Right hindlimb (tissue), 1 donor: ENCODE measurements around the gene MAD1L1.
"Not testable (repeated sequence)": the region's sequence is repeated elsewhere in the genome, so short reads cannot be mapped to it uniquely, and the experiment has no call there.

ENCODE experiments used
- DNase-seq: peaks from one replicate; pipeline ENCODE4 v3.0.0-alpha.2; 2018

The MAD1L1 gene

DNA sequence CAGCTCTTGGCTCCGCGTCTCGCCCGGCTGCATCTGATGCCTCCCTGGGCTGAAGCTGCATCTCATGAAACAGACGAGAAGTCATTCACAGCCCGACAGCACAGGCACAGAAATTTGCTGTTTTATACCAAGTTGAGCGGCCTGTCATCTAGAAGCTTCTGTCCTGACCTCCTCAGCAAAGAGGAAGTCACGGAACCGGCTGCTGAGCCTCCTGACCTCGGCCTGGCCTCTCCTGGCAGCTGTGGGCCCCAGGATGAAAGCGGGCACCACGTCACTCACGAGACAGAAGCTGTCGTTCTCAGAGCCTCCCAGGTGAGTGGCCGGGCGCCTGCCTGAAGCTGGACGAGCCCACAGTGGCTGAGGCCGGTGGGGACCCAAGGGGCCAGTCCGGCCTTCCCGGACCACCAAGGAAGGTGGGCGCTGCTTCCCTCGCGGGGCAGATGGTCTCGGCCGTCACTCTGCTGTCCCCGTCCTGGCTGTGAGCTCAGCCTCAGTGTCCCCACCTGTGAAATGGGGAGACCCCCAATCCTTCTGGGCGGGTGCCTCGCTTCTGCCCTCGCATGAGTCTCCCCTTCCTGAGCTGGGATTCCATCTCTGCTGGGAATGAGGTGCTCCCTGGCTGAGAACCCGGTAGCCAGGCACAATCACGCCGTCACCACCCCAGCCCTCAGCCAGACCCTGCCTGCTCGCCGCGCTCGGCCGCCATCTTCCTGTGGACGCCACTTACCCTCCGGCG is 391.3 kb downstream of the MAD1L1 start:
- DNase-seq = peak; percentile 13

DNA sequence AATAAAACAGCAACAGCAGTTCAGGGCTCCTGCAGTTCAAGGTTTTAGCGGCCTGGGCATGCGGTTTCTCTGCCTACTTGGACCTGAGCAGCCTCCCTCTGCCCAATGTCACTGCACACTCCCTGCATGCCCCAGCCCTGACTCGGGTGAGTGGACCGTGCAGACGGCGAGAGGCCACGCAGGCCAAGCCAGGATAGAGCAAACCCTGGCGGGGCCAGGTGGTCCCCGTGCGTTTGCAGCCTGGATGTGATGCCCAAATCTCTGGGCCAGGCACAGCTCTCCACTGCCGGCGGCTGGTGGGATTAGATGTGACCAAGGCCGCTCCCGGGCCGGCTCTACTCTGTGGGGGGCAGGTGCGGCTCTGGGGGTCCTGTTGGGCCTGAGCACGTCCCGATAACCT is 392.0 kb downstream of the MAD1L1 start:
- DNase-seq = not testable (repeated sequence)

DNA sequence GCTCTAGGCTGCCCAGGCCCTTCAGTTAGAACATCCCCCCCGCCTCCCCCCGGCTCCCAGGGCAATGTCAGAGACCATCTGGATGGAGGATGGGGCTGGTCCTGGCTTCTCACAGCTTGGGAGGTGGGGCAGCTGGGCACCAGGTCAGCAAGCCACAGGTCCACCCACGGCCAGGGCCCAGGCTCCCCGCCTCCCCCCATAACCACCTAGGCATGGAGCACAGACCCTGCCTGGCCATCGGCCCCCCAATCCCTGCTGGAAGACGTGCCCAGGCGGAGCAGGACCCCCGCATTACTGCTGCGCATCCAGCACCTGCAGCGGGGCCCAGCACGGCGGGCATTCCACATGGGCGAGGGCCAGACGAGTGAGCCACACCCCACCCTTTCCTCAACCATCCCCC is 393.0 kb downstream of the MAD1L1 start:
- DNase-seq = no peak

DNA sequence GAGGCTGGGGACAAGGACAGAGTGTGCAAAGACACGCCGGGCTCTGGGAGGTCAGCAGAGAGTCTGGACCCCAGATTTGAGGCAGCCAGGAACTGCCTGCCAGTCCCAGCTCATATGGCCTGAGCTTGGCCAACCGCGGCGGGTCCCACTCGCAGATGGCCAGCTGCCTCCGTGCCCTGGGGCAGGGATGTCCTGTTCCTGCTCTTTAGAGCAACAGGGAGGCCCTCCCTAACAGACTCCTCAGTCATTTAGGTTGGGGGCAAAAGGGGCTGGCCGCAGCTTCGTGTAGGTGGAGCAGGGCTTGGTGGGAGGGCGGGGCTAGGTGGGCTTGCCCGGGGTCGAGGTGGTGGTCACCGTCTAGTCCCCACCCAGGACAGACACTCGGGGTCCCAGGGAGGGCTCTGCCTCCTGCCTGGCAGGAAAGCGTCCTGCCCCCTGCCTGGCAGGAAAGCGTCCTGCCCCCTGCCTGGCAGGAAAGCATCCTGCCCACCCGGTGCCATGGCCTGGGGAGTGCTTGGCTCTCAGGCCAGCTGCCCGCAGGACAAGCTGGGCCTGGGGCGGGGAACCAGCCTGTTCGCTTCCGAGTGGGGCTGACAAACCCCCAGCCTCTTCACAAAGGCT is 393.7 kb downstream of the MAD1L1 start:
- not testable (repeated sequence) for DNase-seq

DNA sequence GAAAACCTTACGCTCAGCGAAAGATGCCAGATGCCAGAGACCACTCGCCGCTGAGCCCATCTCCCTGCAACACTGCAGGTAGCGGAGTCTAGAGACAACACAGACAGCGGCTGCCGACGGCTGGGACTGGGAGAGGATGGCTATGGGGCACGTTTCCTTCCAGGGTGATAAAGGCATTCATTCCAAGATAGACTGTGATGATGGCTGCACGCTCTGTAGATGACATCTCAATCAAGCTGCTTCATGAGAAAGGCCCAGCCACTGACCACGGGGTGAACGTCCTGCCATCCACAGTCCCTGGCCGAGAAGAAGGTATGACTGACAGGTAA is 394.2 kb downstream of the MAD1L1 start:
- not testable (repeated sequence) for DNase-seq

DNA sequence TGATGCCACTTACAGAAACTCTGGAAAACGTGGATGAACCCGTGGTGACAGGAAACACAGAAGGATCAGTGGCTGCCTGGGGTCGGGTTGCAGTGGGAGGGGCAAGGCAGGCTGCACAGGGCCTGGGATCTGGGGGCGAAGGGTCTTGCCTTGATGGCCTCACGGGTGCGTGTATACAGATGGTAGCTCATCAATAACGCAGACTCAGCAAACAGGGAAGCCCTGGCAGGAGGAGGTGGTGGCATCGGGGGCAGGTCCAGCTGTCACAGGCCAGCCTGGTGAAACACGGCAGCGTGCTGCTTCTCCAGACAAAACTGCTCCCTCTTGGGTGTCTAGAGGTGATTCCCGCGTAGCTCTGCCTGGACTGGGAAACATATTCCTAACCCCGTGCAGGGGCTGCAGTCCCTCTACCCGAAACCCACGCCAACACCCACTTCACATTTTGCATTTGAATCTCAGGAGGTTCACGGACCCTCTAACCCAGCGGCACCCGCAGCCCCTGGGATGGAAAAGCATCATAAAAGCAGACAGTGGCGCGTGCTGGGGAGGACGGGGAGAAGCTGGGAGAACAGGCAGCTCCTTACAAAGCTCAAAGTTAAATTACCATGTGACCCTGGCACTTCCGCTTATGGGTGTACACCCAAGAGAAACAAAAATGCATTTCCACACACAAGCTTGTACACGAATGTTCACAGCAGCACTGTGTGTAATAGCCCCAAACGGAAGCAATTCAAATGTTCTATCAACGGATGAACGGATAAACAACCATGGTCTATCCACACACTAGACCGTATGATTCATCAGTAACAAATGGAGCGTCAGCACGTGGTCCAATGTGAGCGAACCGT is 394.8 kb downstream of the MAD1L1 start:
- DNase-seq = not testable (repeated sequence)

DNA sequence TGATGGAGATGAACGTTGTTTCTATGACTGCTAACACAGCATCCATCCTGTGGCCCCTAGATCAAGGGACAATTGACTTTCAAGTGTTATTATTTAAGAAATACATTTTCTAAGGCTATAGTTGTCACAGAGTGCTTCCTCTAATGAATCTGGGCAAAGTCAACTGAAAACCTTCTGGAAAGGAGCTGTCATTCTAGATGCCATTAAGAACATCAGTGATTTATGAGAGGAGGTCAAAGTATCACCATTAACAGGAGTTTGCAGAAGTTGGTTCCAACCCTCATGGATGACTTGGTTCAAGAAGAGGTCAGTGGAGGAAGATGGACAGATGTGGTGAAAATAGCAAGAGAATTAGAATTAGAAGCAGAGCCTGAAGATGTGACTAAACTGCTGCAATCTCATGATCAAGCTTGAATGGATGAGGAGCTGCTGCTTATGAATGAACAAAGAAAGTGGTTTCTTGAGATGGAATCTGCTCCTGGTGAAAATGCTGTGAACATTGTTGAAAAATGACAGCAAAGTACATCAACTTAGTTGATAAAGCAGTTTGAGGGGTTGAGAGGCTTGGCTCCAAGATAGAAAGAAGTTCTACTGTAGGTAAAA is 400.7 kb downstream of the MAD1L1 start:
- not testable (repeated sequence) for DNase-seq

DNA sequence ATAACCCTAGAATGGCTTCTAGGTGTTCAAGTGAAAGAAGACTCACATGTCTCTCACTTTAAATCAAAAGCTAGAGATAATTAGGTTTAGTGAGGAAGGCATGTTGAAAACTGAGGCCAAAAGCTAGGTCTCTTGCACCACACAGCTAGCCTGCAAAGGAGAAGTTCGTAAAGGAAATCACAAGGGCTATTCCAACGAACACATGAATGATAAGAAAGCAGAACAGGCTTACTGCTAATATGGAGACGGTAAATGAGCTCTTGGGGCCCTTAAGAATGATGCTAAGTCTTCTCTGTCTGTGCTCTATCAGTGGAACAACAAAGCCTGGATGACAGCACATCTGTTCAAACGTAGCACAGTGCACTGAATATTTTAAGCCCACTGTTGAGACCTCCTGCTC is 401.3 kb downstream of the MAD1L1 start:
- not testable (repeated sequence) for DNase-seq

DNA sequence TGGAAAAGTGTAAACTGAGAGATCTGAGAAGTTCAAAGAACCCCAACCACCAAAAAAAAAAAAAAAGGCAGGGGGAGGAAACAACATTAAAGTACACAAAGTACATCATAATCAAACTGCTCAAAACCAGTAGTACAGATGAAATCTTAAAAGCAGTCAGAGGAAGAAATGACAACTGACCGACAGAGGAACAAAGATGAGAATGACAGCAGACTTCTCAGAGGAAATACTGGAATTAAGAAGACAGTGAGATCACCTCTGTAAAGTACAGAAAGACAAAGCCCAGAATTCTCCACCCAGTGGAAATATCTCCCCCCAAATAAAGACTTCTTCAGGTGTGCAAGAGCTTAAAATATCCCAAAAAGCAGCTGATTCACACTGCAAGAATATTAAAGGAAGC is 403.1 kb downstream of the MAD1L1 start:
- DNase-seq = not testable (repeated sequence)

DNA sequence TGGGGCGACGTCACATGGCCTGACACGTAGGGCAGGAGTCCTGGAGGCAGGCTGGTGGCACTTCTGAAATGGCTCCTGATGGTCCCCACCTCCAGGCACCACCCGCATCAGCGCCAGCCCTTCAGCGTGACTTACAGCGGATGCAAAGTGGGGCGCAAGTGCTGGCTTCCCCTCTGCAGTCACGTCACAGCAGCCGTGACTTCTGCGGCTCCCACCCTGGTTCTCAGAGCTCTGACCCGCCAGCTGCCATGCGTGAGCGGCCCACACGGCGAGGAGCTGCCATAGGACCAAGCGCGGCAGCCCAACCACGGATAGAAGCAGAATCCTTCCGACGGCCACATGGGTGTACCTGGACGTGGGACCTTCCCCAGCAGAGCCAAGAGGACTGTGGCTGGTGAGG is 403.6 kb downstream of the MAD1L1 start:
- DNase-seq = no peak

DNA sequence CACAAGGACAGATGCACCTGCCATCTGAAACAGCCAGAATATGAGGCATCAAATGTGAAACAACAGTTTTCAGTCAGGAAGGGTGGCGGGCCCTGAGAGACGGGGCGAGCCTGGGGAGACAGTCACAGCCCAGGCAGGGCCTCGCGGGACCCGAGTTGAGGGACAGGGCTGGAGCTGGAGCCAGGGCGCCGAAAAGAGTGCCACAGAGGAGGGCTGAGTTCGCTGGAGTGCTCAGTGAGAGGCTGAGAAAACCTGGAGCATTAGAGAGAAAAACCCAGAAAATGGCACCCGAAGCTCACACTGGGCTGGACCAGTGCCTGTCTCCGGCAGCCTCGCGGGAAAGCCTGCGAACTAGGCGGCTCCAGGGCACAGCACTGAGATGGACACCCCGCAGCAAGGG is 404.6 kb downstream of the MAD1L1 start:
- DNase-seq = not testable (repeated sequence)

DNA sequence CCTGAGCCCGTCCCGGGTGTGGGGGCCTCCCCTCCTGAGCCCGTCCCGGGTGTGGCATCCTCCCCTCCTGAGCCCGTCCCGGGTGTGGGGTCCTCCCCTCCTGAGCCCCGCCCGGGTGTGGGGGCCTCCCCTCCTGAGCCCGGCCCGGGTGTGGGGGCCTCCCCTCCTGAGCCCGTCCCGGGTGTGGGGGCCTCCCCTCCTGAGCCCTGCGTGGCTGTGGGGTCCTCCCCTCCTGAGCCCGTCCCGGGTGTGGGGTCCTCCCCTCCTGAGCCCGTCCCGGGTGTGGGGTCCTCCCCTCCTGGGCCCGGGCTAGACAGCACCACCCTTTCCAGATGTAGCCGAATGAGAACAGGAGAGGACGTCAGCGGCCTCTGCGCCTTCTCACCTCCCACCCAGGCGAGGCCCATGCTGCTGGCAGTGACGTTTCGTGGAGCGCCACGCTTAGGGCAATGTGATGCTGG is 405.2 kb downstream of the MAD1L1 start:
- DNase-seq = not testable (repeated sequence)

DNA sequence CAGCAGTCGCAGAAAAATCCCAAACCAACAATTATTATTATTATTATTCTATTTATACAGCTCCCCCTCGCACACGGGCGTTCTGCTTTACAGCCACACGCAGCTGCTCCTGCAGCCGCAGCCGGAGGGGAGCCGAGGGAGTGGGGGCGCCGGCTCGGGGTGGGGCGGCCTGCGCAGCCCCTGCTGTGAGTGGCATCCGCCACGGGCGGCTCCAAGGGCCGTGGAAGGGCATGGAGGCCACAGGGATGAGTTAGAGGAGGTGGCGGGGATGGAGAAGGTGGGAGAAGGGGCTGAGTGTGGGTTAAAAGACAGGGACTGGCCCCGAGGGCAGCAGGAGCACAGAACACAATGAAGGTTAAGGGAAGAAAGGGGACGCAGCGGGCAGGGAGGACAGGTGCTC is 405.8 kb downstream of the MAD1L1 start:
- DNase-seq = not testable (repeated sequence)

DNA sequence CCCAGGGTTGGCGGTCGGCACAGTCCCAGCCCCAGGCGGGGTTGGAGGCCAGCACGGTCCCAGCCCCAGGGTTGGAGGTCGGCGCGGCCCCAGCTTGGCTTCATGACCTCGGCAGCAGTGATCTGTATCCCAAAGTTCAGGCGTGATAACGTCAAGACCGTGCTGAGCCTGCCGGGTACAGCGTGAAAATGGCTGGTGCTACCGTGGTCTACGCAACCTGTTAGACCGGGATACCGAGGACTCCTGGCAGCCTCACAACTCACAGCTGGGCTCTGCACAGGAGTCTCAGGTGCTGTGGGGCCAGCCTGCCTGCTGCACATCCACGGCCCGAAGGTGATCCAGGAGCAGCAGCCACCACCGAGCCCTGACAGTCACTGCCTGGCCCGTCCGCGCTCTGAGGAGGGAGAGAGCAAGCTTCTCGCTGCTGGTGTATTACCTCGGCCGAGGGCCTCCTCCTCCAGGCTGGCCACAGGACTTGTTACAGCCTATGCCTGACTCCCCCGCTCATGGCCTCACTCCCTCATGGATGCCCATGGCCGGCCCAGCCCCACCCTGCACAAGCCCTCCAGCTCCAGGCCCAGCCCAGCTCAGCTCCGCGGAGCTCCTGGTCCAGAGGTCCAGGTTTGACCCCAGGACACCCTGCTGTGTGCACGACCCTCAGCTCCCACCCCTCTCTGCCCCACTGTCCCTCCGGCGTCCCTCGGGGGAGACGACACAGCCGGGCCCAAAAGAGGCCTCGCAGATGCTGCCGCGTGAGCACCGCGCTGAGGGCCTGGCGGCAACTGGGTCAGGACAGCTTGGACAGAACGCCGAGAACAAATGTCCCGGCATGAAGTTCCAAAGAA is 406.6 kb downstream of the MAD1L1 start:
- no peak for DNase-seq

DNA sequence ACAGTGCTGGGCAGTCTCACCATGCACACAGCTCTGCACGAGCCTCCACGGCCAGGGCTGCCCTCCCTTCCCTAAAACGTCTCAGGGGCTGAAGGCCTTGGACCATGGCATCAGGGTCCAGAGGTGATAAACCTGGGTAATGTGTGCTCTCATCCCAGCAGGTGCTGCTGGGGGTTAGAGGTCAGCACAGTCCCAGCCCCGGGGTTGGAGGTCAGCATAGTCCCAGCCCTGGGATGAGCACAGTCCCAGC is 407.2 kb downstream of the MAD1L1 start:
- DNase-seq = not testable (repeated sequence)

DNA sequence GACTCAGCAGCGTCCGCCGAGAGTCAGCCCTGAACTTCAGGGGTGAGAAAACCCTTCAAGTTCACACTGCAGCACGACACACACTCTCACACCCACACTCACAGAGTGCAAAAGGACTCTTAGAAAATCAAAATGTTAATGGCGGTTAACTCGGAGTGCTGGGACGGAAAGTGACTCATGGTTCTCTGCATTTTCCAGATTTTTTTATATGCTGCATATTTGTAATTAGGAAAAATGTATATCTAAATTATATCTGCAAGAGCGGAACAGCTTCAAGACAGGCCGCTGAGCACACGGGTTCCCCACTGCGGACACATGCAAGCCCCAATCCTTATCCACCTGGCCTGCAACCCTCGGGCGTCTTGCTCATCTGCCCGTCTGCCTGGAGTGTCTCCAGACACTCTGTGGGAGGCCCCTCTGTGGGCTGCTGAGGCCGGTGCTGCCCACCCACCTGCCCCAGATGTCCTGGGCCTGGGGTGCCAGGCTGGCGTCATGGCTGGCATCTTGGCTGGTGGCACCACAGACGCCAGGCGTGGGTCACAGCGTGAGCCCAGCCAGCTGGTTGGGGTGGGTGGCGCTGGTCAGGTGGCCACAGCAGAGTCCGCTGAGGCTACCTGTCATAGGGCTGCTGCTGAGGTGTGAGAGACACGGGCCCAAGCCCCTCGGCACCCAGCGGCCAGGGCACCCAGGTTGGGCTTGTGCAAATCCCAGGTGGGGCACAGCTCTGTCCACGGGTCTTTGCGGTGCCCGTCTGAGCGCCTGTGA is 407.7 kb downstream of the MAD1L1 start:
- not testable (repeated sequence) for DNase-seq

DNA sequence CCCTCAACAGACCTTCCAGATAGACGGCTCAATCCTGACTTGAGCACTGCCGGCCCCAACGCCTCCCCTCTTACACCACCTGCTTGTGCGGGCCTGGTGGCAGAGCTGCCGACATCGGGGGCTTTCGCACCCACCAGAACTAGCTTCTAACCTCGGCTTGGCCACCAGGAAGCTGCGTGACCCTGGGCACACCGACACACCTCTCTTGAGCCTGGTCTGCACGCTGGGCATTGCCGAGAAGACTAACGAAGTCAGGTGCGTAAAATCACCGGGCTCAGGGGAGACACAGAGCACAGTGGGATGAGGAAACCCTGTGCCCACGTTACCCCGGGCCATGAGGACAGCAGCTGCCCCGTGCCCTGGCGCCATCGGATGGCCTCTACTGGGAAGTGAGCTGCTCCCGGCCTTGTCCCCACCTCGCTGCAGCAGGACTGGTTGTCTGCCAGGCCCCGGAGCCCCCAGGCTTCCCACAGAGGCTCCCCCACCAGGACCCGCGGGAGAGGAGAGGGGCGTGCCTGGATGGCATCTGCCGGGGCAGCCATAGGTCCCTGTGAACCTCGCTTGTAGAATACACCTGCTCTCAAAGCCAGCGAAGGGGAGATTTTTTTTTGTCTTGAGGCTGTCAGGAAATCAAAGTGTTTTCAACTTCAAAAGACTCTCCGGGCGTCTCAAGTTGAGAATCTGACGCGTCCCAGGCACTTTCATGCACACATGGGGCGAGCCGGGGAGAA is 408.4 kb downstream of the MAD1L1 start:
- DNase-seq = not testable (repeated sequence)

DNA sequence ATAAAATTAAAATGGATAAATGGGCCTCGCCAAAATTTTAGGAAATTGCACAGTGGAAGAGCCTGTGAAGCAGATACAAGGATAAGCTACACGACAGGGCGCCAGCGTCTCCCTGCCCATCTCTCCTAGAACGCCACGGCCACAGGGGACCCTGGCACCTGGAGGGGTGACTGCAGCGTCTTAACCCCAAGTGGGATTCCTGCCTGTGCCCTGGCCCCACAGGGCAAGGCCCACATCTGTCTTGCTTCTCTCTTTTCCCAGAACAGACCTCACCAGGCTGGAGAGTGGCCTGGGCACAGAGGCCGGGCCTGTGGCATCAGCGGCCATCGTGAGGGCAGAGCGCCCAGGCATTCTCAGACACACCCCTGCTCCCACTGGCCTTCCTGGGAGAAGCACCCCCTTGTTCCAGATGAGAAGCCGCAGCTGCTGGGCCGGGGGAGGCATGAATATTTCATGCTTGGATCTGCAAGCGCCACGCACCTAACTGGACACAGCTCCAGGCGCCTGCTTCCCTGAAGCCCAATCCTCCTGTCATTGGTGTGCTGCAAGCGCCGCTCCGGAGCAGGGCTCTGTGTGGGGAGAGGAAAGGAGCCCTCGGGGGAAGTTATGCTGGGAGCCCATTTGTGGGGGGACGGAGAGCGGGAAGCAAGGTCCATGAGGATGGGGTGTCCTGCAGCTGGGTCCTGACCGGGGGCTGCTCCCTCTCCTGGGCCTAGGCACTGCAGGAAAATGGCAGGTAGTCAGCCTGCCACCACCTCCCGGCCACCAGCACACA is 409.2 kb downstream of the MAD1L1 start:
- no peak for DNase-seq

DNA sequence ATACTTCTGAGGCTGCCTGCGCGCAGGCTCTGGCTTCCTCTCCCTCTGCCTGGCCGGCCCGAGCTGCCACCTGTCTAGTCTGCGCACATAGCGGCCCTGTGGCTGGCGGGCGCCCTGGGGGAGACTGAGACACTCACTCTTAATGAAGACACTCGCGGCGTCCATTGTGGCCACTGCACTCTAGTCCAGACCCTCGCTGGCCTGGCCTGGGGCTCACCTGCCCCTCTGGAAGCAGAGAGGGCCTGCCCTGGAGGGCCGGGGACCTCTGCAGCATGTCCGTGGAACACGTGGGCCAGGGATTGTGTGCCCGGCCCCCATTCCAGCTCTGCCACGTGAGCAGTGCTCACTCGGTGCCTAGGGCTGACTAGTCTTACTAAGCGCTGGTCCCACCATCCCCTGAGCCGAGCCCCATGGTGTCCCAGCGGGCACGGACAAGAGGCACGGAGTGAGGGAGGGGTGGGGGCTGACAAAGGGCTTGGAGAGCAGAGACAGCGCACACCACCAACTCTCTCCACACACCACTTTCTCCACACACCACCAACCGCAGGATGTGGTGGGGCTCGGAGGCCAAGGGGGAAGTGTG is 413.4 kb downstream of the MAD1L1 start:
- DNase-seq = no peak
